Measurements from ENCODE around the gene ZNF438.
A peak's percentile ranks its signal among the peaks of the same experiment; 100 is the strongest.

Gene ZNF438

DNA sequence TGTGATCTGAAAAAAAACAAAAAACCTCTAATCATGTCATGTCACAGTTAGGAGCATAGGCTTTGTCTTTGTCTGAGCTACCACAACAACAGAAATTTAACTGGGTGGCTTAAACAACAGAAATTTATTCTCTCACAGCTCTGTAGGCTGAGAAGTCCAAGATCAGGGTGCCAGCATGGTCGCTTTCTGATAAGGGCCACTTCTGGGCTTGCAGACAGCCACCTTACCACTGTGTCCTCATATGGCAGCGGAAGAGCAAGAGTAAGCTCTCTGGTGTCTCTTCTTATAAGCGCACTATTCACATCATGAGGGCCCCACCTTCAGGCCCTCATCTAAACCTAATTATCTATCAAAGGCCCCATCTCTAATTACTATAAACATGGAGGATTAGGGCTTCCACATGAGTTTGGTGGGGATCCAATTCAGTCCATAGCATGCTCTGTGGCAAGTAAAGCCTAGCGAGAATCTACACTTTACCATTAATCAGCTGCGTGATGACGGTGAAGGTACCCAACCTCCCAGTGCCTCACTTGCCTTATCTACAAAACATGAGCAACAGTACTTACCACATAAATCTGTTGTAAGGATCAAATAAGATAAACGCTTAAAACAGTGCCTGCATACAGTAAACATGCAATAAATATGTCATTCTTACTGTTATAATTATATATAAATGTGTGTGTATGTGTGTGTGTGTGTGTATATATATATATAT lies 17.3 kb downstream of the ZNF438 start:
- no peak for DNase-seq (ENCODE audit: low read depth)

GRCh38 chr10:31013331-31013730 lies 18.3 kb downstream of the ZNF438 start:
- DNase-seq (ENCODE audit: low read depth): no peak

- DNase-seq (ENCODE audit: low read depth): no peak
Observed at GRCh38 chr10:31011665-31012022, 20.0 kb downstream of the ZNF438 start.

DNA sequence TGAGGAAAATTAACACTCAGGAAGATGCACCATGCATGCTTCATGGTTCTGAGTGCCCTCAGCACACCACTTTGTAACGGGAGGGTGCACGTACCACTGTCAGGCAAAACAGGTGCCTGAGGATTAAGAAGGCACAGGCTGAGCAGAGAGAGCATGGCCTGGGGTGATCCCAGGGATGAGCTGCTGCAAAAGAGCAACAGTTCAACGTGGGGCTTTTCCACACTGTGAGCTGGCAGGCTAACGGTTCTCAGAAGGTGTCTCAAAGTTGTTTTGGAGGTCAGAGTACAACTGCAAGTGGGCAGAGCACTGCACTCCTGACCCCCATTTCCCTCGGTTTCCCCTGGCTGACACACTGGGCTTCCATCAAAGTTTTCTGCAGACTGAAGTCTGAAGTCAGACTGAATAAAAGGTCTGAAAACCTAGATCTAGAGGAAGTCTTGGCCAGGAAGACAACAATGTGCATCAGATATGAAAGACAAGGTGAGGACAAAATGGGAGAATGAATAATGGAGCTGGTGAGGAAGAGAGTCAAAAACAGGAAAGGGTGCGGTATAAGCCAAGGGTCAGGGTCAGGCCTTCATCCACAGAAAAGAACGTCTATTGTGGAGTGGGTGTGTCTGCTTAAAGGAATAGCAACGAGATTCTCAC lies 20.5 kb downstream of the ZNF438 start:
- no peak for DNase-seq (ENCODE audit: low read depth)

- DNase-seq (ENCODE audit: low read depth): no peak
Observed at GRCh38 chr10:31010062-31010461, 21.6 kb downstream of the ZNF438 start.

- no peak for DNase-seq (ENCODE audit: low read depth)
Observed at GRCh38 chr10:31005895-31006294, 25.8 kb downstream of the ZNF438 start.

DNA sequence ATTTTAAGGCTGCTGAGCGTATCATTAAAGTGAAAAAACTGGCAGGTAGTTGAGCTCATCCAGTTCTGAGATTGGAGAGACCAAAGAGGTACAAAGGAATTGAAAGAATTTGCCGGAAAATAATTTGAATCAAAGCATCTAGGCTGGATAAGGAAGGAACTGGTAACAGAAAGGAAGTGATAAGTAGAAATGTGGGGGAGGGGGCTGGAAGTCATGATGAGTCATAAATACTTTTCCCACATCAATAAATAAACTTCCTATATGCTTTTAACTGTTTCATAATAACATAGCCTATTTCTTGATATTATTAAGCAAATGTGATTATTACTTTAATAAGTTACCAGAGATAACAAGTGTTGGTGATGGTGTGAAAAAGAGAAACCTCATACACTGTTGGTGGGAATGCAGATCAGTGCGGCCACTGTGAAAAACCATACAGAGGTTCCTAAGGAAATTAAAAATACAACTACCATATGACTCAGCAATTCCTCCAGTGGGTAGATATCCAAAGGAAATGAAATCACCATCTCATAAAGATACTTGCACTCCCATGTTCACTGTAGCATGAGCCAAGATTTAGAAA lies 27.0 kb downstream of the ZNF438 start:
- peak; percentile 69 for DNase-seq (ENCODE audit: low read depth)

DNA sequence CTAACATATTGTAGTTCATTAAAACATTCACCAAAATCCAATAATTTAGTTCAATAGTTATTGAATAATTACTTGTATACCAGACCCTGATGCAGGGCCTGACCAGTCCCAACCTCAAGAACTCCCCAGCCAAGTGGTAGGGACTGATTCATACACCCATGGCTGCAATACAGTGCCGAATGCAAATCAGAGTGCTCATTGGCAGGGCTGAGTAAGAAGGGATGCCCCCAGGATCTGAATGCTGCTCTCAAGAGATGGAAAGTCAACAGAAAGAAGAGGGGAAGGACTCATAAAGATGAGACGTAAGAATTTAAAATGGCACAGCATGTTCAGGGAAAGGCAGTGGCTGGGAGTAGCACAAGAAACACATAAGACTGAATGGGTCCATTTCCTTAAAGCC lies 29.9 kb downstream of the ZNF438 start:
- DNase-seq (ENCODE audit: low read depth): no peak

DNA sequence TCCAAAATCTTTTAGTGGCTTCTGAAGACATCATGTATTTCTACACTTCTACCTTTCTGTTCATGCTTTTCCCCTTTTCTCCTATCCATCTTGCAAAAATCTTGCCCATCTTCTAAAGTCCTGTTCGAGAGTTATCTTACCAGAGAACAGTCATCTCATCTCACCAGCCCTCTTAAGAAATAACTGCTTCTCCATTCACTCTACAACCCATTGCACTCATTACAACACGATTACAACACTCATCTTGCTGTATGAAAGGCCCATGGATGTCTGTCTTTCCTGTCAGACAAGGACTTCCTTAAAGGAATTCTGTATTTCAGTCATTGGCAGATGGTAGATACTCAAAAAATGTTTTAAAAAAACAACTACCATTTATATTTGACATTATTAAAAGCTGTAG lies 30.8 kb downstream of the ZNF438 start:
- DNase-seq (ENCODE audit: low read depth): peak; percentile 59

DNA sequence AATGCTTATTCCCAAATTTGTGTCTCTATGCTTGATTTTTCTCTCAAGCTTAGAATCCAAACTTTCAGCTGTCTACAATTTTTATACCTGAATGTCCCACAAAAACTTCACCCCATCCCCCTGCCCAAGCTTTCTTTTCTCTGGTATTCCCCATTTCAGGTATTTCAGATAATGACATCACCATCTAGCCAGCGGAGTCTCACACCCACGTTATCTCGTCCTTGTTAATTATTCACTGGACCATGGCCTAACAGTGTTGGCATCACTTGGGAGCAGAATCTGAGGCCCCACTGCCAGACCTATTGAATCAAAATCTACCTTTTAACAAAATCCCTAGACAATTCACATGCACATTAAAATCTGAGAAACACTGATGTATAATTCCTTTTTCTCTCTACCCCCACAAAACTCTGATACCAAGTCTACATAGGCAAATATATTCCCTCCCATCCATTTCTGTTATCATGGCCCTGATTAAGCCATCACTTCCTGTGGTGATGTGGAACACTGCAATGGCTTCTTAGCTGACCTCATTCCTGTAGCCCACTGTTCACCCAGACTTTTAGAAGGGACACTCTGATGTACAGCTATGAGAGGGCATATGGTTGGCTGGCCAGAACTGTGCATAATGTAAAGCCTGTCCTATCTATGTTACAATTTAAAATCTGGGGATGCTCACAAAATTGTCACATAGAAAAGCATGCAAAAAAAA lies 31.4 kb downstream of the ZNF438 start:
- DNase-seq (ENCODE audit: low read depth): no peak

- DNase-seq (ENCODE audit: low read depth): peak; percentile 76
Observed at GRCh38 chr10:30999070-30999712, 32.5 kb downstream of the ZNF438 start.

DNA sequence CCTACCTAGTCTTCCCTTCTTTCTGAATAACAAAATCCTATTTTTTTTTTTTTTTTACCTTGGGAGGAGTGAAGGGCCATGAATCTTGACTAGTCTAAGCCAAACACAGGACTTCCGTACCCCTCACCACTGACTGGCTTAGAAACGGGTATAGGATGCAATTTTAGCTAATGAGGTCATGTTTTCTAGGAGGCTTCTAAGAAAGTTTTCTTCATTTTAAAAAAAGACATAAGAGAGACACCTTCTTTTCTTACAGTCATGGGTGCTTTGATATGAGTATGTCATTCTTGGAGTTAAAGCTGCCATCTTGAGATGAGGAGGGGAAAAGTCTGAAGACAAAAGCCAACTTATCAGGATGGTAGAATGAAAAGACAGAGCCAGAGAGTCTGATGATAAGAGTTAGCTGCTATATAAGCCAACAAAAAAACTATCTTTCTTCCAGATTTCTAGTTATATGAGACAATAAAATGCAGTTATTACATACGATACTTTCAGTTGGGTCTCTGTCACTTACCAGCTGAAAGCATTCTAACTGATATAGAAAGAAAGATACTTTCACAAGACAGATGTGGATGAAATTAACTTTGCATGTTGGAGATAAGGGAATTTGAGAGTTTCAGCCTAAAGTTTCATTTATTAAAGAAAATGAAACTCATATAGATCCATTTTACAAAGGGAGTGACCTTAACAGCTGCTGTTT lies 34.0 kb downstream of the ZNF438 start:
- no peak for DNase-seq (ENCODE audit: low read depth)

DNA sequence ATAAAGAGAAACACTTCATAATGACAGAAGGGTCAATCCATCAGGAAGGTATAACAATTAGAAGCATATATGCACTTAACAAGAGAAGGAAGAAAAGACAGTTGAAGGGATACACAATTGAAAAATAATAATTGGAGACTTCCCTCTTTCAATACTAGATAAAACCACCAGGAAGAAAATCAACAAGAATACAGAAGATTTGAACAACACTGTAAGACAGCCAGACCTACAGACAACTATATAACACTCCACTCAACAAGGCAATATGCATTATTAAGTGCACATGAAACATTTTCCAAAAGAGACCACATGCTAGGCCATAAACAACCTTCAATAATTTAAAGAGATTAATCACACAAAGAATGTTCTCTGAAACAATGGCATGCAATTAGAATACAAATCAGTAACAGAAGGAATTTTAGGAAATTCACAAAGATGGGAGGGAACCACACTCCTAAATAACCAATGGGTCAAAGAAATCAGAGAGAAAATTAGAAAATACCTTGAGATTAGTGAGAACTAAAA lies 35.1 kb downstream of the ZNF438 start:
- DNase-seq (ENCODE audit: low read depth): no peak

- no peak for DNase-seq (ENCODE audit: low read depth)
Observed at GRCh38 chr10:30995081-30995770, 36.4 kb downstream of the ZNF438 start.

DNA sequence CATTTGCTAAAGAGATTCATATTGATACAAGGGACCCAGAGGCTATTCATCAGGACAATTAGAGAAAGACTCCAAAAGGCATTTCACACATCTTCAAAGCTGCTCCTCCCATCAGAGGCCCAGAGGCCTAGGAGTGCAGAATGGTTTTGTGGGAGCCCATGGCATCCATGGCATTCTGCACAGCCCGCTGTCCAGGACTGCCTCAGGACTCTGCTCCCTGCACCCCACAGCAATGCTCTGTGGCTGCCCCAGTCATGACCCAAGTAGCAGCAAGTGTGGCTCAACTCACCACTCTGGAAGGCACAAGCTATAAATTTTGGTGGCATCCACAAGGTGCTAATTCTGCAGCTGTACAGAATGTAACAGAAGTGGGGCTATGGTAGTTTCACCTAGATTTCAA lies 38.5 kb downstream of the ZNF438 start:
- DNase-seq (ENCODE audit: low read depth): no peak

- no peak for DNase-seq (ENCODE audit: low read depth)
Observed at GRCh38 chr10:30992681-30993080, 39.0 kb downstream of the ZNF438 start.

- no peak for DNase-seq (ENCODE audit: low read depth)
Observed at GRCh38 chr10:30991647-30992011, 40.0 kb downstream of the ZNF438 start.

DNA sequence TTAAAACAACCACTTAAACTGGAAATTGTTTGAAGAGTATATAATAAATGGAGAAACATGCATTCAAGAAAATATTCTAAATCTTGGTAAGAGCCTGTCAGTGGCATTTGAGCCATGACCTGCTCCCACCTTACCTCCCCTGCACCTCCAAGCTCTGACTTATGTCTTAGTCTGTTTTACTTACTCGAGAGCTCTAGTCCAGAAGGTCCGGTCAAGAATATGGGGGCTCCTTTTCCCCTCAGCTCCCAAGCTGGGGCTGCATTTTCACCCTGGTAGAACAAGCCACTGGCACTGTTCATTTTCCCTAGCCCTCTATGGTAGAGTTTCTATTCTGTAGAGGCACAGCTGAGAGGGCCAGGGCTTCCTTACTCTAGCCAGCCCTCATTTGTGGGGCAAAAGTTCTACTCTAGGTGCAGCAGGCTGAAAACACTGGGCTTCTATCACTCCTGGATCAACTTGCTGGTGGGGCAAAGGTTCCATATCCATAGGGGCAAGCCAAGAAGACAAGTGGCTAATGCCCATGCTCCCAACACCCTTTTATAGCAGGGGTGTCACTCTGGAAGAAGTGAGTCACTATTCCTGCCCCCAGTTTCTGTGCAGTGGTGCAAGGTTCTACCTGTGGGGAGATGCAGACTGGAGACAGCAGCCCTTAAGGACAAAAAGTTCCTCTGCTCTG lies 40.6 kb downstream of the ZNF438 start:
- DNase-seq (ENCODE audit: low read depth): no peak

- no peak for DNase-seq (ENCODE audit: low read depth)
Observed at GRCh38 chr10:30990351-30990750, 41.3 kb downstream of the ZNF438 start.

DNA sequence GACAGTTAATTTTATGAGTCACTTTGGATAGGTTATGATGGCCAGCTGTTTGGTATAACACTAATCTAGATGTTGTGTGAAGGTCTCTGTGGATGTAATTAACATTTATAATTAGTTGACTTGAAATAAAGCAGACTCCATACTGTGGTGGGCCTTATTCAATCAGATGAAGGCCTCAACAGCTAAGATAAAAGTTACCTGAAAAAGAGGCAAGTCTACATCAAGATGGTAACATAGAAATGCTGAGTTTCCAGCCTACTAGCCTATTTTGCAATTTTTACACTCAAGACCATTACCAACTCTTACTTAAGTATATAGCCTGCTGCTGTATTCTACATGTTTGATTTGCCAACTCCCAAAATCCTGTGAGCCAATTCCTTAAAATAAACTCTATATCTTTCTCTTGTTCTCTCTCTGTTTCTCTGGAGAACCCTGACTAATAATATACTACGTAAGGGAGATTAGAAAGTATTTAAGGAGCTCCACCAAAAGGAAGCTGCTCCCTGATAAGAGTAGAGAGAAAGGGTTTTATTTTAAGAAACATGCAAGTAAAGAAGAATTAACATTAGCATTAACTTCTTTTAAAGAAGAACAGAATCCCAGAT lies 42.7 kb downstream of the ZNF438 start:
- DNase-seq (ENCODE audit: low read depth): no peak

Data from fibroblast of gingiva (primary cell).